Measurements from ENCODE around the gene WNT7B.

DNA sequence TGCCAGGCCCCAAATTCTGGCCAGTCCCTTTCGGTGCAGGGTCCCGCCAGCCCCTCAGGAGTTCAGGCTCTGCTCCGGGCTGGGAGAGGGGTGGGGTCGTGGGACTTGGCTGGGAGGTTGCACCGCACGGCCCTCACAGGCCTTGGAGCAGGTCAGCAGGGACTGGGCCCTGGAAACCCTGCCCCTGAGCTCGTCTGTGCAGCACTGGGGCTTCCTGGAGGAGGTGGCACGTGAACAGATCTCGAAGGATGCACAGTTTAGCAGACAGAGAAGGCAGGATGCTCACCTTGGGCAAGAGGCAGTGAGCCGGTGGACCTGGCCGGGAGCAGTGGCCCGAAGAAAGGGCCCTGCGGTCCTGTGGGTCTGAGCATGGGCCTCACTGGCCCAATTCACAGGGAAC lies 70.0 kb downstream of the WNT7B start:
- TF ChIP-seq, protein P1, sequence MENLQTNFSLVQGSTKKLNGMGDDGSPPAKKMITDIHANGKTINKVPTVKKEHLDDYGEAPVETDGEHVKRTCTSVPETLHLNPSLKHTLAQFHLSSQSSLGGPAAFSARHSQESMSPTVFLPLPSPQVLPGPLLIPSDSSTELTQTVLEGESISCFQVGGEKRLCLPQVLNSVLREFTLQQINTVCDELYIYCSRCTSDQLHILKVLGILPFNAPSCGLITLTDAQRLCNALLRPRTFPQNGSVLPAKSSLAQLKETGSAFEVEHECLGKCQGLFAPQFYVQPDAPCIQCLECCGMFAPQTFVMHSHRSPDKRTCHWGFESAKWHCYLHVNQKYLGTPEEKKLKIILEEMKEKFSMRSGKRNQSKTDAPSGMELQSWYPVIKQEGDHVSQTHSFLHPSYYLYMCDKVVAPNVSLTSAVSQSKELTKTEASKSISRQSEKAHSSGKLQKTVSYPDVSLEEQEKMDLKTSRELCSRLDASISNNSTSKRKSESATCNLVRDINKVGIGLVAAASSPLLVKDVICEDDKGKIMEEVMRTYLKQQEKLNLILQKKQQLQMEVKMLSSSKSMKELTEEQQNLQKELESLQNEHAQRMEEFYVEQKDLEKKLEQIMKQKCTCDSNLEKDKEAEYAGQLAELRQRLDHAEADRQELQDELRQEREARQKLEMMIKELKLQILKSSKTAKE (IDR thresholded peaks at IDR 0.05; ENCODE audit: low read depth, poor library complexity, severe bottlenecking) = no peak
- TF ChIP-seq, protein P2, sequence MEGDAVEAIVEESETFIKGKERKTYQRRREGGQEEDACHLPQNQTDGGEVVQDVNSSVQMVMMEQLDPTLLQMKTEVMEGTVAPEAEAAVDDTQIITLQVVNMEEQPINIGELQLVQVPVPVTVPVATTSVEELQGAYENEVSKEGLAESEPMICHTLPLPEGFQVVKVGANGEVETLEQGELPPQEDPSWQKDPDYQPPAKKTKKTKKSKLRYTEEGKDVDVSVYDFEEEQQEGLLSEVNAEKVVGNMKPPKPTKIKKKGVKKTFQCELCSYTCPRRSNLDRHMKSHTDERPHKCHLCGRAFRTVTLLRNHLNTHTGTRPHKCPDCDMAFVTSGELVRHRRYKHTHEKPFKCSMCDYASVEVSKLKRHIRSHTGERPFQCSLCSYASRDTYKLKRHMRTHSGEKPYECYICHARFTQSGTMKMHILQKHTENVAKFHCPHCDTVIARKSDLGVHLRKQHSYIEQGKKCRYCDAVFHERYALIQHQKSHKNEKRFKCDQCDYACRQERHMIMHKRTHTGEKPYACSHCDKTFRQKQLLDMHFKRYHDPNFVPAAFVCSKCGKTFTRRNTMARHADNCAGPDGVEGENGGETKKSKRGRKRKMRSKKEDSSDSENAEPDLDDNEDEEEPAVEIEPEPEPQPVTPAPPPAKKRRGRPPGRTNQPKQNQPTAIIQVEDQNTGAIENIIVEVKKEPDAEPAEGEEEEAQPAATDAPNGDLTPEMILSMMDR (IDR thresholded peaks at IDR 0.05 in 2 of 3, conservative IDR thresholded peaks at IDR 0.05 in 1 of 3; ENCODE audit: control insufficient read depth in 2 of 3, extremely low read depth in 1 of 3, insufficient read depth in 1 of 3, low read depth in 3 of 3, low read length in 3 of 3) = no peak
- TF ChIP-seq NR2C2 (IDR thresholded peaks at IDR 0.05; ENCODE audit: borderline replicate concordance, control insufficient read depth, insufficient read length, low read depth) (no peak), CEBPB (IDR thresholded peaks at IDR 0.05; ENCODE audit: borderline replicate concordance in 1 of 2, low read depth in 2 of 2, low read length in 2 of 2) (no peak), TBL1XR1 (IDR thresholded peaks at IDR 0.05; ENCODE audit: low read depth, low read length) (no peak), EP300 (IDR thresholded peaks at IDR 0.05; ENCODE audit: borderline replicate concordance in 1 of 2, control insufficient read depth in 1 of 2, low read depth in 2 of 2, low read length in 2 of 2) (no peak), LARP7 (IDR thresholded peaks at IDR 0.05) (no peak), HDAC6 (IDR thresholded peaks at IDR 0.05; ENCODE audit: unreplicated experiment) (no peak), SMC3 (IDR thresholded peaks at IDR 0.05; ENCODE audit: borderline replicate concordance, low read length) (no peak), FOXK2 (IDR thresholded peaks at IDR 0.05) (no peak)
